GM23338 (cell line): Measurements from ENCODE around the gene OPRD1. TPM values are rescaled to one million over a fixed set of nuclear protein-coding genes. Genes with fewer than 3 reads are reported as not detected.

Experiments
- ATAC-seq: fragments of 200-7000 bp; cut with Tn5 transposase; 3 replicates; pipeline ENCODE4 v1.9.1; 2020
- DNase-seq: peaks from one replicate; pipeline ENCODE4 v3.0.0-alpha.2; 2015; ENCODE audit warnings: low spot score
- H2AFZ ChIP-seq: fragments of 200-600 bp; sonication (generic); 2 replicates; pipeline ENCODE4 v1.8.0; 2016; ENCODE audit warnings: antibody characterized with exemption, mild to moderate bottlenecking, moderate library complexity
- H3F3A ChIP-seq: fragments of 200-600 bp; sonication (generic); replicated peaks from 2 replicates; pipeline ENCODE4 v1.8.0; 2017; ENCODE audit warnings: antibody characterized with exemption, mixed run types, low read depth
- H3K27ac ChIP-seq: fragments of 200-600 bp; sonication (generic); 2 replicates; pipeline ENCODE4 v1.6.1; 2016; ENCODE audit warnings: low read depth
- H3K27me3 ChIP-seq: fragments of 200-600 bp; sonication (generic); 2 replicates; pipeline ENCODE4 v1.8.0; 2016; ENCODE audit warnings: mild to moderate bottlenecking, mixed run types, moderate library complexity; ENCODE audit not compliant: insufficient read depth
- H3K36me3 ChIP-seq: fragments of 200-600 bp; sonication (generic); 2 replicates; pipeline ENCODE4 v1.8.0; 2016; ENCODE audit warnings: mild to moderate bottlenecking; ENCODE audit not compliant: insufficient read depth
- H3K4me1 ChIP-seq: fragments of 200-600 bp; sonication (generic); 2 replicates; pipeline ENCODE4 v1.8.0; 2016; ENCODE audit warnings: mild to moderate bottlenecking, moderate library complexity; ENCODE audit not compliant: insufficient read depth
- H3K4me2 ChIP-seq: fragments of 200-600 bp; sonication (generic); 2 replicates; pipeline ENCODE4 v1.7.1; 2017; ENCODE audit warnings: mixed run types
- H3K4me3 ChIP-seq: fragments of 200-600 bp; sonication (generic); 2 replicates; pipeline ENCODE4 v1.6.1; 2016; ENCODE audit warnings: mixed run types
- H3K79me2 ChIP-seq: fragments of 200-600 bp; sonication (generic); replicated peaks from 2 replicates; pipeline ENCODE4 v1.8.0; 2017; ENCODE audit warnings: mild to moderate bottlenecking; ENCODE audit not compliant: insufficient read depth
- H3K9me2 ChIP-seq: fragments of 200-600 bp; sonication (generic); 2 replicates; pipeline ENCODE4 v1.8.0; 2017; ENCODE audit not compliant: insufficient read depth
- H4K20me1 ChIP-seq: fragments of 200-600 bp; sonication (generic); replicated peaks from 2 replicates; pipeline ENCODE4 v1.8.0; 2017; ENCODE audit warnings: mild to moderate bottlenecking; ENCODE audit not compliant: insufficient read depth
- H3K27ac Mint-ChIP-seq: 2 replicates; pipeline ENCODE4 v1.8.0; 2020; ENCODE audit warnings: inconsistent platforms, mild to moderate bottlenecking, moderate library complexity, mixed read lengths
- H3K27me3 Mint-ChIP-seq: 3 replicates; pipeline ENCODE4 v1.8.0; 2022; ENCODE audit warnings: low read depth, mild to moderate bottlenecking, moderate library complexity, mixed read lengths, inconsistent platforms; ENCODE audit not compliant: insufficient read depth, poor library complexity
- H3K36me3 Mint-ChIP-seq: 3 replicates; pipeline ENCODE4 v1.8.0; 2021; ENCODE audit warnings: low read depth, mild to moderate bottlenecking, inconsistent platforms, moderate library complexity, mixed read lengths
- H3K4me1 Mint-ChIP-seq: 3 replicates; pipeline ENCODE4 v1.8.0; 2020; ENCODE audit warnings: mild to moderate bottlenecking, inconsistent platforms, mixed read lengths
- H3K4me3 Mint-ChIP-seq: 3 replicates; pipeline ENCODE4 v1.8.0; 2021; ENCODE audit warnings: moderate library complexity, mild to moderate bottlenecking, inconsistent platforms, mixed read lengths
- H3K9me3 Mint-ChIP-seq: 3 replicates; pipeline ENCODE4 v1.8.0; 2020; ENCODE audit warnings: moderate library complexity, mild to moderate bottlenecking, inconsistent platforms, mixed read lengths
- CREB1 ChIP-seq: fragments of 250-450 bp; sonication (Bioruptor Pico); IDR thresholded peaks from 2 replicates; pipeline ENCODE4 v1.5.0; 2020; ENCODE audit warnings: low read depth, mild to moderate bottlenecking, moderate library complexity
- CTCF ChIP-seq, 2 experiments: fragments of 200-600 bp in 1 of 2; sonication (generic) in 1 of 2; conservative IDR thresholded peaks; 2 replicates each; pipeline versions ENCODE4 v1.5.1 to v1.6.1; 2016 to 2017; ENCODE audit warnings: antibody characterized with exemption in 2 of 2, low read depth in 2 of 2, mild to moderate bottlenecking in 2 of 2, moderate library complexity in 1 of 2
- EZH2 ChIP-seq: fragments of 200-600 bp; sonication (generic); IDR thresholded peaks from one replicate; pipeline ENCODE4 v1.8.0; 2017; ENCODE audit warnings: antibody characterized with exemption, mild to moderate bottlenecking, low read depth; ENCODE audit not compliant: unreplicated experiment
- JUNB ChIP-seq: IDR thresholded peaks from one replicate; pipeline ENCODE4 v1.6.1; 2016; ENCODE audit warnings: antibody characterized with exemption; ENCODE audit not compliant: unreplicated experiment
- NANOG ChIP-seq: IDR thresholded peaks from 2 replicates; pipeline ENCODE4 v1.6.1; 2016; ENCODE audit warnings: antibody characterized with exemption, borderline replicate concordance
- REST ChIP-seq: IDR thresholded peaks from one replicate; pipeline ENCODE4 v1.6.1; 2018; ENCODE audit warnings: antibody characterized with exemption; ENCODE audit not compliant: unreplicated experiment
- STAT1 ChIP-seq: IDR thresholded peaks from one replicate; pipeline ENCODE4 v1.6.1; 2016; ENCODE audit warnings: antibody characterized with exemption; ENCODE audit not compliant: unreplicated experiment
- ZNF331 ChIP-seq: fragments of 250-450 bp; sonication (Bioruptor Pico); IDR thresholded peaks from 2 replicates; pipeline ENCODE4 v1.5.0; 2020; ENCODE audit warnings: low read depth, mild to moderate bottlenecking, moderate library complexity
- ZNF462 ChIP-seq: fragments of 250-450 bp; sonication (Bioruptor Pico); IDR thresholded peaks from 2 replicates; pipeline ENCODE4 v1.5.0; 2020; ENCODE audit warnings: mild to moderate bottlenecking, moderate library complexity
- polyA plus RNA-seq: library from polyadenylated mRNA; unstranded; fragments of >200 nt; fragmentation: Nextera tagmentation; extraction: Ambion mirVana; gene quantifications from 2 replicates; pipeline ENCODE4 v1.2.1, GENCODE V29; 2016
- total RNA-seq: library from RNA; depleted of rRNA; stranded (reverse); fragments of >200 nt; shearing (Covaris generic); gene quantifications from 2 replicates; pipeline ENCODE4 v1.2.3, GENCODE V29; 2014

OPRD1 gene
- total and polyA plus RNA-seq, 2 experiments from 2014 or later: 0.55 to 2.3 TPM

GRCh38 chr1:28887419-28887834, 75.5 kb downstream of the OPRD1 start (continued):
- TF ChIP-seq CTCF (conservative IDR thresholded peaks at IDR 0.05; ENCODE audit: low read depth in 2 of 2) (no peak), ZNF462 (CRISPR knock-in tag) (no peak), CREB1 (CRISPR knock-in tag) (no peak), JUNB (no peak), ZNF331 (no peak)

- Histone ChIP-seq H4K20me1 (no peaks in the 10 kb centered on the region), H3K36me3 (no peaks in the 10 kb centered on the region), H3K79me2 (no peaks in the 10 kb centered on the region), H3K4me2 (peak overlapping the region; percentile 81), H3F3A (peaks cover 11% of the 10 kb centered on the region), H2AFZ (peak overlapping the region; percentile 92), H3K27ac (no peak overlapping the region), H3K9me2 (no peaks in the 10 kb centered on the region), H3K27me3 (peaks cover 16% of the 10 kb centered on the region; the same call in 1 of the 2 replicates), H3K4me3 (peak overlapping the region; percentile 95), H3K4me1 (peaks cover 33% of the 10 kb centered on the region)
- no peak overlapping the region for H3K27ac Mint-ChIP-seq
- no peaks in the 10 kb centered on the region for H3K36me3 Mint-ChIP-seq
- peaks cover 29% of the 10 kb centered on the region for H3K27me3 Mint-ChIP-seq
- TF ChIP-seq REST (no peak), NANOG (no peak), EZH2 (no peak), STAT1 (no peak)
- peak overlapping the region; percentile 89 for H3K4me3 Mint-ChIP-seq
- DNase-seq (peak; percentile 70), ATAC-seq (peak; percentile 24)
- peaks cover 35% of the 10 kb centered on the region for H3K4me1 Mint-ChIP-seq
- no peaks in the 10 kb centered on the region; the same call in 2 of the 3 replicates for H3K9me3 Mint-ChIP-seq
These were observed 76.1 kb downstream of the OPRD1 start for GRCh38 chr1:28887835-28888682.
